SHP77 (cell line): ENCODE data around the gene OXSM.

ENCODE experiments used
- DNase-seq, 2 experiments: peaks; one replicate each; lab custom pipeline; 2025; lab: John Stamatoyannopoulos, UW

The OXSM gene

DNA sequence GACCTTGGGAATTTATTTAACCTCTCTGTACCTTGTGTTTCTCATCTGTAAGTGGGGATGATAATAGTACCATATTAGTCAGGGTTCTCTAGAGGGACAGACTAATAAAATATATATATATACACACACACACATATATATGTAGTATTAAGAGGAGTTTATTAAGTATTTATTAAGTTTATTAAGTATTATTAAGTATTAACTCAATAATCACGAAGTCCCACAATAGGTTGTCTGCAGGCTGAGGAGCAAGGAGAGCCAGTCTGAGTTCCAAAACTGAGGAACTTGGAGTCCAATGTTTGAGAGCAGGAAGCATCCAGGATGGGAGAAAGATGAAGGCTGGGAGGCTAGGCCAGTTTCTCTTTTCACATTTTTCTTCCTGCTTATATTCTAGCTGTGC, 14.8 kb downstream of the OXSM start:
- DNase-seq: no peak

DNA sequence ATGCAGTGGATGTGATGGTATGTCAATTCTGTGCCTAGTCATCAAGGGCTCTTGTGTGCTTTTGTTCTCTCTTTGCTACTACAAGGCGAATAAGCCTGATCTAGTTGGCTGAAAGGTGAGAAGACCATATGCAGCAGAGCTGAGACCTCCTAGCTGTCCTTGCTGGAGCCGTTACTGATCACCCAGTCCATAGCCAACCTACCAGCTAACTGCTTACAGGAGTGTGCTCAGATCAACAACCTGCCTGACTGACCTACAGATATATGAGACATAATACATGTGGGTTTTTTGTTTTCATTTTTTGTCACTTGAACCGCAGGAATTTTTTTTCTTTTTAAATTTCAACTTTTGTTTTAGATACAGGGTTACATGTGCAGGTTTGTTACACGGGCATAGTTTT, 22.8 kb downstream of the OXSM start:
- DNase-seq: no peak

DNA sequence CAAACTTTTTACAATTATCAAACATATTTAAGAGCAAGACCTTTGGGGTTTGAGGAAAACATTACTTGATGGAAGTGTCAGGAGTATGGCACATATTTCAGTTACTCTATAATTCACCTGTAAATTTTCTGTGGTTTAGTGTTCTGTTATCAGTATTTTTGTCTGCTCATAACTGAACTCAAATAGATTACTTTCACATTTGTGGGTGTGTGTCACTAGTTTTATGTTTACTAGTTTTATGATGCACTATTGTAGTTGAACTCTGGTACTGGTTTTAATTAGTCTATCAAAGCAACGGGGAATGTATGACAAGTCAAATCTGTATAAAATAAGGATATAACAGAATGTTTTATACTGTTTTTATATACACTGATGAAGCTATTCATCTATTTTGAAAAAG, 27.2 kb downstream of the OXSM start:
- DNase-seq: no peak

DNA sequence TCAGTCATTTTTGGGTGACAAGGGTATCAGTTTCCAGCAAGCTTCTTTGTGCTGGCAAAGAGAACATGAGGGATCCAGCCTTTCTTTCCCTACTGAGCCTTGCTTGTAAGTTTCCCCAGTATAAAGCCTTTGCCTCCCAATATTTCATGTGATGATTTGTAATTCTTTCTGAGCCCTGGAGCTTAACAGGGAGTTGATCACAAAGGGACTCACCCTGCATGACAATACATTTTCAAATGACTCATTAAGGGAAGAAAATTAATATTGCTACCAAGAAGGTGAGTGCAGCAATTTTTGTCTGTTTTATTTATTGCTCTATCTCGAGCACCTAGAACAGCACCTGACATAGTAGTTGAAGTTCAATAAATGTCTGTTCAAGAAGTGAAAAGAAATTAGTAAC, 27.7 kb downstream of the OXSM start:
- DNase-seq: no peak

DNA sequence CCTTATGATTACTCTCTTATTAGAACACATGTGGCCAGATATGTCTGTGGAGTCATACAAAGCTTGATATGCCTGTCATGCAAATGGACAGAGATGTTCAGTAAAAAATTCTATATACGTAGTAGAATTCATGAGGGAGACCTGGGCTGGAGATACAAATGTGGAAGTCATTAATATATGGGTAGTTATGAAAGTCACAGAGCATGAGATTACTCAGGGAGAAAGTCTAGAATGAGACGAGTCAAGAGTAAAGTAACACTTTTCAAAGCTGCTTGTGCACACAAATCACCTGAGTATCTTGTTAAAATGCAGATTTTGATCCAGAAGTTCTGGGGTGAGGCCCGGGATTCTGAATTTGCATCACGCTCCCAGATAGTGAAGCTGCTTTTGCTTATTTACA, 28.4 kb downstream of the OXSM start:
- no peak for DNase-seq

DNA sequence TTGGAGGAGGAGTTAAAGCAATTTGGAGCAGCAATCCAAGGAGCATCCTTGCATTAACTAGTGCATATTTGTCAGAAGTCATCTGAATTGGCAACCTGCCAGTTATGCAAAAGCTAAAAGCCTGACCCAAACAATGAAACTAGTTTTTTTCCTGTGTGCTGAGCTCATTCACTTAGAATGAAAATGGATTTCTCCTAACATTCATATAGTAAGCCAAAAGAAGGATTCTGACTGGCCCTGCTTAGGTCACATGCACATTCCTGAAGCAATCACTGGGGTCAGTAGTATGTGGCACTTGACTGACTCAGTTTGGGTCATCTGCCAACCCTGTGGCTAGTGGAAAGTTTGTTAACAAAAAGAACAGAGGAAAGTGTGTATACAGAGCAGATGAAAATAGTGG, 30.5 kb downstream of the OXSM start:
- DNase-seq: no peak

DNA sequence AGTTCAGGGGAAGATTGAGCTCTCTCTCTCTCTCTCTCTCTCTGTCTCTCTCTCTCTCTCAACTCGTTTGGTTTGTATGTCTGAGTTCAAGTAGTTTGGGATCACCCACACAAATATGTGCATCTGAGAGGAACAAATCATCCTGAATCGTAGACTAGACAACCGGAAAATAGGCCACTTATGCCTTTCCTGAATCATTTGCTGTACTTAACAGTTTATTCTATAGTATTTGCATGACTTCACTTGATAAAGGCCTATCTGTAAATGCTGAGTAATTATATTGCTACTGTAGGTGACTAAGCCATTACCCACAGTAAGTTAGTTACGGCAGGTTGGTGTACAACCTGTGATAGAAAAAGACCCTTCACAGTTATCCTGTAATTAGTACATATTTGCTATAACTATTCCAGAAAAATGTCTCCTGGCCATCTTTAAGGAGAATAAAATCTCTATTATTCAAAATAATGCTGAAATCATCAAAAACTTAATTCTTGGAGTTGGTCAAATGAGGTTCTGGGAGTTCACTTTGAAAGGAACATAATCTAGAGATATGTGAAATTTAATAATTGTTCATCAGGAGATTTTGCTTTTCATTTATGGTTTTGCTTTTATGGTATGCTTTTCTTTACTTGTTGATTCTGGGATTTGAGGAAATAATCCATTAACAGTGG, 31.1 kb downstream of the OXSM start:
- no peak for DNase-seq

DNA sequence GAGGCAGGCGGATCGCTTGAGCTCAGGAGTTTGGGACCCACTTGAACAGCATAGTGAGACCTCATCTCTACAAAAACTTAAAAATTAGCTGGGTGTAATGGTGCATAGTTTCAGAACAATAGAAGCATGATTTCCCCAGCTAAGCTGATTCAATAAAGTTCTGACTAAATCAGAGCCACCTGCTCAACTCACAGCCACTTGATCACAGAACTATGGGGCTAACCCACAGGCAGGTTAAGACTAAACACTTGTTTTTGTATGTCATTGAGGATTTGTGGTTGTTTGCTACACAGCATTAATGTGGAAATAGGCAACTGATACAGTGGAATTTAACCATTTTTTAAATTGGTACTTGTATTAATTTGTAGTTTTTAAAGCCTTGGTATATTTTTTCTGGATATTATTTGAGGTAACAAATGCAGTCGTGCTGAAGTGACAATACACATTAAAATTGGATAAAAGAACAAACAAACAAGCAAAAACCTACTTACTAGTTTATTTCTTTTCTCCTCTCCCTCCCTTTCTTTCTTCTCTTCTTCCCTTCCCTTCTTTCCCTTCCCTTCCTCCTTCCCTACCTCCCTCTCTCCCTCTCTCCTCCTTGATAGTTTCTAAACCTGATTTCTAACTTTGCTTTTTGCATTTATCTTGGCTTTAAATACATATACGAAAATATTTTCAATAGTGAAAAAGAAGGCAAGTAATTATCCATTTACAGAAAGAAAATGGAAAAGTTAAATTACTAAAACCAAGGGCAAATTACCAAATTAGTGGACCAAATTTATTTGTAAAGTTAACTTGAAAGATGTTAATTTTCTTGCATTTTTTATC, 32.1 kb downstream of the OXSM start:
- DNase-seq: no peak

DNA sequence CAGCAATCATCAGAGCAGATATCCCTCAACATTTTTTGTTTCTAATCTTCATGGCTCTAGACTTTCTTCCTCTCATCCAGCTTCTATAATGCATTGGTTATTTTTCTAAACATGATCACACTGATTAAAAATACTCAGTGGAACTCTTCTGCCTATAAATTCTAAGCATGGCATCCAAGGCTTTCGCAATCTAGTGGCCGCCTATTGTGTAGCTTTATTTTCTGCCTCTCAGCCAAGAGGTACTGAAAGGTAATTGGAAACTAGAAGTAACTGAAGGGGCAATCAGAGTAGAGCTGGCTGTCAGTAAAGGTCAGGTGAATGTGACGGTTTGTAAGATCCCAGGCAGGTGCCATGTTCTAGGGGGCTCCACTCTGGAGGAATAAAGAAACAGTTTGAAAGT, 33.4 kb downstream of the OXSM start:
- no peak for DNase-seq

DNA sequence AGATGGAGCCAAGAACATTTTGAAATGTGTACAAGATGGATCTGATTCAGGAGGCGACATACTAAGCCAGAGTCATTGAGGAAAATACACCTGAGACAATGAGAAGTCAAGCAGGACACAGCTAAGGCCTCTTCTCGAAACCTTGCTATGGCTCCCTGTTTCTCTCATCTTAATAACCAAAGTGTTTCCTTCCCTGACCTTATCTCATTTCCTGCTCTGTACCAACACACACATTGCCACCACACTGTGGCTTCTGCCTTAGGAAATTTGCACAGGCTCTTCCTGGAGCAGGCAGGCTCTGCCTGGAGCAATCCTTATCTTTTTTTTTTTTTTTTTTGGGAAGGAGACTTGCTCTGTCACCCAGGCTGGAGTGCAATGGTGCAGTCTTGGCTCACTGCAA, 36.6 kb downstream of the OXSM start:
- DNase-seq: no peak

DNA sequence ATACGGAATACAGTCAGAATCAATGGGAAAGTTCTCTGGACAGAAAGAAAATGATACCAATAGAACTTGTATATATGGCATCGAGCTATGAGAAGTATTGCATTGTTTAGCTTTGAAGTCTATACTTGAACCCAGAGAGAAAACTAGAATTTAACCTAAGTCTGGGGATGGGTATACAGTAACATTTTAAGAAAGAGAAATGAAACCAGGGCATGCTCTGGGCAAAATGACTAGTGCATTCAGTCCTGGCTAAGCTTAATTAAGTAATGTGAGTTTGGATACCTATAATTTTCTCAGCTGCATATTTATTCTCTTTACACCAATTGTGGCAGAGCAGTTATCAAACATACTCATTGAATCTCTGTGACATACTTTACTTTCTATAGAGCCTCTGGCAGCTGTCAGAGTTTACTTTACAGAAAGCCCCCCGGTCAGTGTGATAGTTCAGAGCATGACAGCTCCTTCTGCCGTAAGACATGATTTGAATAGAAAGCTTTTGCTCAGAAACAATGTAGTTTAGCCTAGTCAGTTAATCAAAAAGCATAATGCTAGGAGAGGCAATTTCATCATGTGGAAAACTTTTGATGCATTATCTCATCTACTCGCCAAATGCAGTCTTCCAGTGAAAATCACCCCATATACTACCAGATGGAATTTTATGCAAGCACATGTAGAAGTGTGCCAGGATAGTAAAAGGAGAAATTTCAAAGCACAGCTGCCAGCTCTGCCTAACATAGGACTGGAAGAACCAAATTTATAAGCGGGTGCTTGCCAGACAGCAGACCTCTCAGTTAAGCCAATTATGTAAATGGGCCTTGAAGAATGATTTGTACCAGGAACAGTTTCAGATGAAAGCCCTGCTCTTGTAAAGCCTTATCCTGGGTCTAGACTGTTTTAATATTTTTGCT, 40.7 kb downstream of the OXSM start:
- DNase-seq: no peak

DNA sequence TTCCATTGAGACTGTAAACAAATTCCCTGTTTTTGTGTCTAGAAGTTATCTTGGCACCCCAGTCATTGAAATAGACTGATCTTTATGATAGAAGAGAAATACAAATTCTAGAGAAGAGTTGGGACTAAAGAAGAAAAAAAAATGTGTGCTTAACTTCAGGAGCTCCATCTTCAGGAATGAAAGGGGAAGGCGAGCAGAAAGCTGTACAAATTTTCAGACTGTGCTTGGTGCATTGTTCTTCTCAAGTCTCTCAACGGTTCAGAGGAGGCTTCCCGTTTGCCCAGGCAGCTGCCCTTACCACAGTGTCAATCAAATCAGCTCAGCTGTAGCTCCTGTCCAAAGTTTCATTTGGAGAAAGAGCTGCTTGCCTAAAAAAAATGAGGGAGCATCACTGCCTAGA, 41.7 kb downstream of the OXSM start:
- no peak for DNase-seq

DNA sequence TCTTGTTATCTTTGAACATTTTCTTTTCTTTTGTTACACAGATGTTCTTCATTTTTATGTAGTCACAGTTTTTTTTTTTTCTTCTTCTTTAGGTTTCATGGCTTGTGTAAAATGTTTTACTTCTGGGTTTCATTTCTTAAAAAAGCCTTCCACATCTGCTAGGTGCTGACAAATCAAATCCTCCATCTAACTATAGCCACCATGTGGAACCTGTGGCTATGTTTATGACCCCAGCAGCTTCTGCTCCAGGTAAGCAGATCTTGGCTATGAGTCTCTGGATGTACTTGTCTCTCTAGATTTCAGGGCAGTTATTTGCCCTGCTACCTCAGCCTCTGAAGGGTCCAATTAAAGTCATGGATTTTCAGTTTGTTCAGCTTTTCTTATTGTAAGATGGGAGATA, 44.5 kb downstream of the OXSM start:
- no peak for DNase-seq

DNA sequence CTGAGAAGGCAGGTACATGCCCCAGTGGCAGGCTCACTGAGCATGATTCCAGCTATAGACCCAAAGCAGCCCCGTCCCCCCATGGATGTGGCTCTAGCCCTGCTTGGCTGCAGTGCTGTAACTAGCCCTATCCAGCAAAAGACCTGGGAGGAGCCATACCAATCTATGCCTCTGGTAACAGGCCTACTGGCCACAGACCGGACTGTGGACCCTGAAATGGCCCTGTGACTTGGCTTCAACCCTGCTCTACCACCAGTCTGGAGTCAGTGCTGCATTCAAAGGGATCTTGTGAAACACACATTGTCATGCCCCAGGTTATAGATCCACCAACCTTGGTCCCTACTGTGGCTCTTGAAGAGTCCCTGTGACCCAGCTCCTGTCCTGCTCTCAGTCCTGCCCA, 46.7 kb downstream of the OXSM start:
- no peak for DNase-seq

DNA sequence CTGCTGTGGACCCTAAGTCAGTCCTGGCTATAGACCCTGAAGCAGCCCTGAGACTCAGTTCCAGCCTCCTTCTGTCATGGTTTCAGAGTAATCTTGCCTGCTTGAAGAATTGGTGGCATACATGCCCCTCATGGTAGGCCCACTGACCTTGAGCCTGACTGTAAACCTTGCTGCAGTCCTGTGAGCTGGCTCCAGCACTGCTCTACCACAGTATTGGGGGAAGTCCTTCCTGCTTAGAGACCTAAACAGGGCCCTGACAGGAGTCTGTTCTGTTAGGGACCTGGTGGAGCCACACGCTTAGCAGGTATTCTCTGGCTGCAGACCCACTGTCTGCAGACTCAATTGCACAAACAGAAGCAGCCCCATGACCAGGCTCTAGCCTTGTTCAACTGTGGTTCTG, 47.1 kb downstream of the OXSM start:
- DNase-seq: no peak

DNA sequence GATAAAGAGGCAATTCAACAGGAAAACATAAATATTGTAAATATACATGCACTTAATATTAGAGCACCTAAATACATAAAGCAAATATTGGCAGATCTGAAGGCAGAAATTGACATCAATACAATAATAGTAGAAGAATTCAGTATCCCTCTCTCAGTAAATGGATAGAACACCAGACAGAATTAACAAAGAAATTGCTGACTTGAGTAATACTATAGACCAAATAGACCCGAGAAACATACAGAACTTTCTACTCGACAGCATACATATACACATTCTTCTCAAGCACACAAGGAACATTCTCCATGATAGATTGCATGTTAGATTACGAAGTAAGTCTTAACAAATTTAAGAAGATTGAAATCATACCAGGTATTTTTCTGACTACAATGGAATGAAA, 50.2 kb downstream of the OXSM start:
- no peak for DNase-seq

DNA sequence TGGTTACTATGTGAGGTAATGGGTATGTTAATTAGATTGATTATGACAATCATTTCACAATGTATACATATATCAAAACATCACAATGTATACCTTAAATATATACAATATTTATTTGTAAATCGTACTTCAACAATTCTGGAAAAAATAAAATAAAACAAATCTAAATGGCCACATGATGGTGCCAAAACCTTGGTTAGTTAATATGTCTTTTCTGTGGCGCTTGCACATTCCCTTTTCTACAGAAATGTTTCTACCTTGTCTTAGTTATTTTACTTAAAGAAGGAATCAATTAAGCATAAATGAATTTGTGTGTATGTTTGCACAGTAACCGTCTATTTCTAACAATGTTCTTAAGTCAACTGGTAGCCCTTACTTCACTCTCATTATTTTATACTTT, 53.4 kb downstream of the OXSM start:
- DNase-seq: no peak
